Umbilical cord (tissue), 2 donors: ENCODE measurements around the gene TOR1A. TPM values are rescaled to one million over a fixed set of nuclear protein-coding genes. Genes with fewer than 3 reads are reported as not detected.
A peak's percentile ranks its signal among the peaks of the same experiment; 100 is the strongest.

Experiments used
- DNase-seq: peaks from one replicate; pipeline ENCODE4 v3.0.0-alpha.2; 2015; ENCODE audit warnings: low spot score
- total RNA-seq: library from RNA; depleted of rRNA; stranded (reverse); fragments of >200 nt; gene quantifications from one replicate; pipeline ENCODE4 v1.2.3, GENCODE V29; 2014; ENCODE audit warnings: low replicate concordance; ENCODE audit not compliant: insufficient read depth

The TOR1A gene
- total RNA-seq, 1 donor from 2014 or later = 13.0 TPM

- peak; percentile 21 for DNase-seq
These were observed 28.6 kb upstream of the TOR1A start for GRCh38 chr9:129852579-129852978.

- no peak for DNase-seq
These were observed 27.9 kb upstream of the TOR1A start for GRCh38 chr9:129851821-129852220.

GRCh38 chr9:129850821-129851550 is 27.1 kb upstream of the TOR1A start:
- DNase-seq = no peak

- DNase-seq = no peak
These were observed 26.0 kb upstream of the TOR1A start for GRCh38 chr9:129849901-129850300.

GRCh38 chr9:129848712-129849441 is 24.9 kb upstream of the TOR1A start:
- no peak for DNase-seq

GRCh38 chr9:129845373-129845772 is 21.4 kb upstream of the TOR1A start:
- no peak for DNase-seq

- no peak for DNase-seq
These were observed 17.1 kb upstream of the TOR1A start for GRCh38 chr9:129841071-129841470.

- DNase-seq = no peak
These were observed 16.1 kb upstream of the TOR1A start for GRCh38 chr9:129840034-129840433.

GRCh38 chr9:129839324-129840023 is 15.5 kb upstream of the TOR1A start:
- DNase-seq = no peak

- DNase-seq = peak; percentile 27
These were observed 14.8 kb upstream of the TOR1A start for GRCh38 chr9:129838707-129839259.

- DNase-seq = no peak
These were observed 12.5 kb upstream of the TOR1A start for GRCh38 chr9:129836311-129837007.

GRCh38 chr9:129835860-129836223 is 11.9 kb upstream of the TOR1A start:
- peak; percentile 45 for DNase-seq

- peak; percentile 98 for DNase-seq
These were observed 11.4 kb upstream of the TOR1A start, which contains the start of the genes C9orf78 and USP20 for GRCh38 chr9:129835128-129835859. Gene C9orf78 (minus strand): TSS chr9:129835275. CDS start chr9:129835221, 54 bp downstream. Gene USP20 (plus strand): TSS chr9:129835458. CDS start chr9:129852556, 17,098 bp downstream.

- no peak for DNase-seq
These were observed 10.7 kb upstream of the TOR1A start for GRCh38 chr9:129834489-129835127.

- no peak for DNase-seq
These were observed 9.0 kb upstream of the TOR1A start for GRCh38 chr9:129832982-129833381.

GRCh38 chr9:129828969-129829368 is 5.0 kb upstream of the TOR1A start:
- DNase-seq = no peak

- DNase-seq = no peak
These were observed 4.1 kb upstream of the TOR1A start for GRCh38 chr9:129828051-129828450.

- no peak for DNase-seq
These were observed 2.8 kb upstream of the TOR1A start for GRCh38 chr9:129826759-129827158.

GRCh38 chr9:129826344-129826743 is 2.4 kb upstream of the TOR1A start:
- DNase-seq = no peak

GRCh38 chr9:129823542-129823934 is 398 bp downstream of the TOR1A start:
- no peak for DNase-seq
